Natural killer cell (primary cell): Measurements from ENCODE around the gene NEUROD2. TPM values are rescaled to one million over a fixed set of nuclear protein-coding genes. Genes with fewer than 3 reads are reported as not detected.

Source experiments
- ATAC-seq, 3 donors: fragments of 150-1000 bp in 2 of 3; fragments of 200-7000 bp in 1 of 3; cut with Tn5 transposase; 1 replicate in 1 of 3; 2 replicates in 2 of 3; pipeline ENCODE4 v1.10.0; 2021; ENCODE audit warnings: mild to moderate bottlenecking in 2 of 3, moderate library complexity in 2 of 3
- DNase-seq, 2 donors: peaks; one replicate each; pipeline versions ENCODE4 v3.0.0 to v3.0.0-alpha.2; 2013 to 2021; ENCODE audit warnings: mixed read lengths in 1 of 2
- H3K27ac ChIP-seq: one replicate; pipeline ENCODE4 v1.5.1; 2013; ENCODE audit warnings: mild to moderate bottlenecking, low read length
- H3K27me3 ChIP-seq: one replicate; pipeline ENCODE4 v1.6.1; 2013; ENCODE audit warnings: low read length; ENCODE audit not compliant: control insufficient read depth, insufficient read depth
- H3K36me3 ChIP-seq: one replicate; pipeline ENCODE4 v1.6.1; 2013; ENCODE audit warnings: low read length; ENCODE audit not compliant: control insufficient read depth, insufficient read depth
- H3K4me1 ChIP-seq: one replicate; pipeline ENCODE4 v1.6.1; 2013; ENCODE audit warnings: low read length; ENCODE audit not compliant: control insufficient read depth, insufficient read depth
- H3K4me3 ChIP-seq: one replicate; pipeline ENCODE4 v1.5.1; 2013; ENCODE audit warnings: low read length
- H3K9me3 ChIP-seq: one replicate; pipeline ENCODE4 v1.6.1; 2013; ENCODE audit warnings: low read length; ENCODE audit not compliant: control insufficient read depth, insufficient read depth
- H3K27ac Mint-ChIP-seq, 2 donors: one replicate each; pipeline ENCODE4 v1.8.0; 2022; ENCODE audit warnings: mild to moderate bottlenecking in 2 of 2, mixed read lengths in 2 of 2, moderate library complexity in 1 of 2
- H3K27me3 Mint-ChIP-seq, 2 donors: one replicate each; pipeline ENCODE4 v1.8.0; 2022; ENCODE audit warnings: low read depth in 2 of 2, mixed read lengths in 2 of 2
- H3K36me3 Mint-ChIP-seq: one replicate; pipeline ENCODE4 v1.8.0; 2022; ENCODE audit warnings: mixed read lengths
- H3K4me1 Mint-ChIP-seq, 2 donors: one replicate each; pipeline ENCODE4 v1.8.0; 2022; ENCODE audit warnings: mixed read lengths in 2 of 2
- H3K4me3 Mint-ChIP-seq: one replicate; pipeline ENCODE4 v1.8.0; 2022; ENCODE audit warnings: mild to moderate bottlenecking, moderate library complexity, mixed read lengths
- H3K9me3 Mint-ChIP-seq, 2 donors: one replicate each; pipeline ENCODE4 v1.8.0; 2022; ENCODE audit warnings: mixed read lengths in 2 of 2
- WGBS: methylation state at CpG from one replicate; pipeline ENCODE4 v1.1.7; 2013; ENCODE audit warnings: missing lambda C conversion rate; ENCODE audit not compliant: insufficient coverage; 5-methylcytosine and 5-hydroxymethylcytosine counted together
- intact Hi-C: fragments of 100-400 bp; cut with micrococcal nuclease; formaldehyde crosslinking; loops from one replicate; pipeline ENCODE4 v1.14.2; 2022
- total RNA-seq, 4 donors: library from RNA; stranded (reverse); fragments of 120-200 nt in 1 of 4; gene quantifications; one replicate each; pipeline versions ENCODE4 v1.2.3 to v1.2.4, GENCODE V29; 2013 to 2022
- TF ChIP-seq, protein P1 (sequence below): fragments of 200-600 bp; IDR thresholded peaks from one replicate; pipeline ENCODE4 v1.8.0; 2022; ENCODE audit warnings: antibody characterized with exemption

Gene NEUROD2
- total RNA-seq: not detected
- not detected for total RNA-seq (2013)

DNA sequence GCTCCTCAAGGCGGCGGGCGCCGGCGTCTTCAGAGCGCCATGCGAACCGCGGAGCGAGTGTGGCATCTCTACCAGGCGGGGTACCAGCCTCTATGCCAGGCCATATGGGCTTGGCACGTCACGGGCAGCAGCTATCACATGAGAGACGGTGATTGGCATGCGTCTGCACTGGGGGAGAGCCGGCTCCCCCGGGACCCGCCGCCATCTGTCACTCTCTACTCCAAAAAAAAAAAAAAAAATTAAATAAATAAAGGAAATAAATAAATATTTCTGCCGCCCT, at the start of gene NEUROD2:
Gene NEUROD2, minus strand, starts transcription at position 70 of the 280 bp plus-strand sequence. CDS start 1,321 bp downstream, outside the sequence.
- intact Hi-C loops: no loop called here
- no peak within 1 kb of the TSS for H3K27ac Mint-ChIP-seq

DNA sequence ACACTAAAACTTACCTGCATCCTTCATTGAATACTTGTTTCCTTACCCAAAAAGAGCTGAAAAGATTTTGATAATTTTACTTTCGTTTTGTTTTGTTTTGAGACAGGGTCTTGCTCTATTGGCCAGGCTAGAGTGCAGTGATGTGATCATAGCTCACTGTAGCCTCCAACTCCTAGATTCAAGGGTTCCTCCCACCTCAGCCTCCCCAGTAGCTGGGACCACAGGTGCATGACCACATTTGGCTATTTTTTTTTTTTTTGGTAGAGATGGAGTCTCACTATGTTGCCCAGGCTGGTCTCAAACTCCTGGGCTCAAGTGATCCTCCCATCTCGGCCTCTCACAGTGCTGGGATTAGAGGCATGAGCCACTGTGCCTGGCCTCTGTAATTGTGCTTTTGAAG, 47.4 kb upstream of the NEUROD2 start:
- 97% methylated on average over 2 of the region's 2 CpGs for WGBS
- H3K36me3 ChIP-seq: peaks cover 37% of the 10 kb centered on the region
- peaks cover 17% of the 10 kb centered on the region for H3K4me1 ChIP-seq
- TF ChIP-seq, protein P1, sequence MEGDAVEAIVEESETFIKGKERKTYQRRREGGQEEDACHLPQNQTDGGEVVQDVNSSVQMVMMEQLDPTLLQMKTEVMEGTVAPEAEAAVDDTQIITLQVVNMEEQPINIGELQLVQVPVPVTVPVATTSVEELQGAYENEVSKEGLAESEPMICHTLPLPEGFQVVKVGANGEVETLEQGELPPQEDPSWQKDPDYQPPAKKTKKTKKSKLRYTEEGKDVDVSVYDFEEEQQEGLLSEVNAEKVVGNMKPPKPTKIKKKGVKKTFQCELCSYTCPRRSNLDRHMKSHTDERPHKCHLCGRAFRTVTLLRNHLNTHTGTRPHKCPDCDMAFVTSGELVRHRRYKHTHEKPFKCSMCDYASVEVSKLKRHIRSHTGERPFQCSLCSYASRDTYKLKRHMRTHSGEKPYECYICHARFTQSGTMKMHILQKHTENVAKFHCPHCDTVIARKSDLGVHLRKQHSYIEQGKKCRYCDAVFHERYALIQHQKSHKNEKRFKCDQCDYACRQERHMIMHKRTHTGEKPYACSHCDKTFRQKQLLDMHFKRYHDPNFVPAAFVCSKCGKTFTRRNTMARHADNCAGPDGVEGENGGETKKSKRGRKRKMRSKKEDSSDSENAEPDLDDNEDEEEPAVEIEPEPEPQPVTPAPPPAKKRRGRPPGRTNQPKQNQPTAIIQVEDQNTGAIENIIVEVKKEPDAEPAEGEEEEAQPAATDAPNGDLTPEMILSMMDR: no peak
- no peaks in the 10 kb centered on the region for H3K9me3 ChIP-seq
- no peaks in the 10 kb centered on the region for H3K27me3 Mint-ChIP-seq
- DNase-seq (no peak), ATAC-seq (no peak)
- no peak overlapping the region for H3K27ac Mint-ChIP-seq
- H3K27ac ChIP-seq: no peak overlapping the region
- no peak overlapping the region for H3K4me3 ChIP-seq
- H3K27me3 ChIP-seq: no peaks in the 10 kb centered on the region
- H3K9me3 Mint-ChIP-seq: no peaks in the 10 kb centered on the region
- H3K4me3 Mint-ChIP-seq: no peak overlapping the region
- intact Hi-C loops: no loop called here
- peaks cover 27 to 50% of the 10 kb centered on the region in 2 donors for H3K4me1 Mint-ChIP-seq
- H3K36me3 Mint-ChIP-seq: no peaks in the 10 kb centered on the region

More for the DNA sequence above, at the start of gene NEUROD2:
- H3K27me3 ChIP-seq: peaks cover 43% of the 10 kb centered on the region
- H3K9me3 ChIP-seq: no peaks in the 10 kb centered on the region
- no peak within 1 kb of the TSS for H3K4me3 Mint-ChIP-seq
- peaks cover 36% of the 10 kb centered on the region for H3K4me1 ChIP-seq
- DNase-seq (no peak), ATAC-seq (no peak)
- TF ChIP-seq, protein P1: no peak
- no peaks in the 10 kb centered on the region for H3K9me3 Mint-ChIP-seq
- H3K27me3 Mint-ChIP-seq: peaks cover 28 to 49% of the 10 kb centered on the region in 2 donors
- WGBS: 14% methylated on average over 13 of the region's 20 CpGs
- H3K27ac ChIP-seq: no peak within 1 kb of the TSS
- H3K36me3 Mint-ChIP-seq: no peaks in the 10 kb centered on the region
- no peaks in the 10 kb centered on the region for H3K36me3 ChIP-seq
- H3K4me1 Mint-ChIP-seq: peaks cover 0 to 13% of the 10 kb centered on the region in 2 donors
- no peak within 1 kb of the TSS for H3K4me3 ChIP-seq

DNA sequence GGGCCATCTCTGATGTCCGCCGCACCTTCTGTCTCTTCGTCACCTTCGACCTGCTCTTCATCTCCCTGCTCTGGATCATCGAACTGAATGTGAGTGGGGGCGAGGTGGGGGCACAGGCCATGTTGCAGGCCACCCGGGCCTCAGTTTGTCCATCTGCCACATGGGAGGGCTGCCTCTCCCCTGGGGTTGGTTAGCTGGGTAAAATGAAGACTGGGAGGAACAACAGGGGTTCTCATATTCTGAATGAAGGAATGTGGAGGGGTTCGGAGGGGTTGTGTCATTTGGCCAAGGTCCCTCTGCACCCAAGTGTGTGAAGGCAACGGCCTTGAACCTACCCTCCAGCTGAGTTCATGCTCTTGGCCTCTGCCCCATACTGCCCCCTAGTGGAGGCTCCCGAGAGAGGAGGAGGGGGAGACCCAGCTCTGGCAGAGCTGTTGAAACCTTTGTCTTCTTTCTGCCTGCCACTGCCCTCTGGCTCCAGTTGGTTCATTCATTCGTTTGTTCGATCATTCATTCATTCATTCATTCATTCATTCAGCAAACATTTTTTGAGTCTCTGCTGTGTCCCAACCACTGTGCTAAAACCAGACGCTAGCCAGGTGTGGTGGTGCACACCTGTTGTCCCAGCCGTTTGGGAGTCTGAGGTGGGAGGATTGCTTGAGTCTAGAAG, 46.1 kb upstream of the NEUROD2 start:
- intact Hi-C loops: no loop called here

More for the DNA sequence above, 46.1 kb upstream of the NEUROD2 start:
- H3K4me1 Mint-ChIP-seq: peaks cover 37 to 58% of the 10 kb centered on the region in 2 donors
- Histone ChIP-seq H3K36me3 (peaks cover 26% of the 10 kb centered on the region), H3K27ac (no peak overlapping the region), H3K4me1 (peaks cover 6% of the 10 kb centered on the region), H3K27me3 (no peaks in the 10 kb centered on the region), H3K9me3 (no peaks in the 10 kb centered on the region), H3K4me3 (no peak overlapping the region)
- H3K4me3 Mint-ChIP-seq: no peak overlapping the region
- ATAC-seq (peak; percentile 81 to 98 (median 95)), DNase-seq (peak; percentile 77 to 87)
- H3K27me3 Mint-ChIP-seq: no peaks in the 10 kb centered on the region
- TF ChIP-seq, protein P1: peak; percentile 93
- H3K9me3 Mint-ChIP-seq: no peaks in the 10 kb centered on the region
- WGBS: 74% methylated on average over 14 of the region's 14 CpGs
- no peaks in the 10 kb centered on the region for H3K36me3 Mint-ChIP-seq
- H3K27ac Mint-ChIP-seq: peak overlapping the region in 1 of 2 donors; percentile 59
